NT2/D1 (cell line): ENCODE measurements around the gene MAP1LC3B2.

ENCODE experiments used
- SUZ12 ChIP-seq: IDR thresholded peaks from 2 replicates; pipeline ENCODE4 v1.6.1; 2011; ENCODE audit not compliant: insufficient read length, insufficient read depth; ENCODE audit errors: extremely low read depth
- YY1 ChIP-seq: IDR thresholded peaks from 2 replicates; pipeline ENCODE4 v1.6.1; 2011; ENCODE audit not compliant: insufficient read length, insufficient read depth
- ZNF274 ChIP-seq: IDR thresholded peaks from 2 replicates; pipeline ENCODE4 v1.6.1; 2011; ENCODE audit warnings: mild to moderate bottlenecking, low read depth, low read length

DNA sequence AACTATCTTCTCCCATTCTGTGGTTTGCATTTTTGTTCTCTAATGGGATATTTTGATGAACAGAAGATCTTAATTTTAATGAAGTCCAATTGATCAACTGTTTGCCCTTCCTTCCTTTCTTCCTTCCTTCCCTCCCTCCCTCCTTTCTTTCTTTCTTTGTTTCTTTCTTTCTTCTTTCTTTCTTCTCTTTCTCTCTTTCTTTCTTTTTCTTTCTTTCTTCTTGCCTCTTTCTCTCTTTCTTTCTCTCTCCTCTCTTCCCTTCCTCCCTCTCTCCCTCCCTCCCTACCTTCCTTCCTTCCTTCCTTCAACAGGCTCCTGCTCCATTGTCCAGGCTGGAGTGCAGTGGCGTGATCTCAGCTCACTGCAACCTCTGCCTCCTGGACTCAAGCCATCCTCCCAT lies 18.9 kb downstream of the MAP1LC3B2 start:
- no peak for TF ChIP-seq SUZ12
- no peak for TF ChIP-seq YY1
- TF ChIP-seq ZNF274, result no peak
